Heart left ventricle (tissue), 16 donors: ENCODE measurements around the gene ALDH3A1. TPM values are rescaled to one million over a fixed set of nuclear protein-coding genes. Genes with fewer than 3 reads are reported as not detected.

Experiments used
- ATAC-seq, 4 donors: fragments of 200-7000 bp; cut with Tn5 transposase; one replicate each; pipeline ENCODE4 v1.9.1; 2020 to 2022; ENCODE audit warnings: moderate library complexity in 4 of 4, mild to moderate bottlenecking in 3 of 4, moderate number of reproducible peaks in 1 of 4
- DNase-seq, 5 donors: peaks; one replicate each; pipeline ENCODE4 v3.0.0-alpha.2; 2020
- H3K27ac ChIP-seq, 12 donors: fragments of 200-600 bp; sonication (generic) in 4 of 12; one replicate each; pipeline versions ENCODE4 v1.5.0 to v1.8.0; 2016 to 2022; ENCODE audit warnings: mild to moderate bottlenecking in 2 of 12
- H3K27me3 ChIP-seq, 9 donors: fragments of 200-600 bp; sonication (generic) in 2 of 9; one replicate each; pipeline versions ENCODE4 v1.5.1 to v1.8.0; 2016 to 2022; ENCODE audit warnings: mild to moderate bottlenecking in 3 of 9
- H3K36me3 ChIP-seq, 9 donors: fragments of 200-600 bp; sonication (generic) in 2 of 9; one replicate each; pipeline versions ENCODE4 v1.5.0 to v1.8.0; 2018 to 2022; ENCODE audit warnings: mild to moderate bottlenecking in 2 of 9
- H3K4me1 ChIP-seq, 12 donors: fragments of 200-600 bp; sonication (generic) in 4 of 12; one replicate each; pipeline versions ENCODE4 v1.5.0 to v1.8.0; 2016 to 2022; ENCODE audit warnings: mild to moderate bottlenecking in 3 of 12
- H3K4me3 ChIP-seq, 12 donors: fragments of 200-600 bp; sonication (generic) in 4 of 12; one replicate each; pipeline versions ENCODE4 v1.5.0 to v1.8.0; 2017 to 2022; ENCODE audit warnings: mild to moderate bottlenecking in 9 of 12, moderate library complexity in 4 of 12
- H3K9me3 ChIP-seq, 12 donors: fragments of 200-600 bp; sonication (generic) in 4 of 12; one replicate each; pipeline versions ENCODE4 v1.5.0 to v1.8.0; 2016 to 2022; ENCODE audit warnings: mild to moderate bottlenecking in 1 of 12
- POLR2A ChIP-seq, 2 donors: fragments of 450-650 bp; IDR thresholded peaks; one replicate each; pipeline ENCODE4 v1.6.1; 2017; ENCODE audit warnings: antibody characterized with exemption in 2 of 2, mild to moderate bottlenecking in 2 of 2, moderate library complexity in 2 of 2
- WGBS, 4 donors: extraction: QIAGEN DNeasy Blood & Tissue Kit in 2 of 4; methylation state at CpG; one replicate each; pipeline versions ENCODE4 v1.1.5 to v1.1.7; 2013 to 2018; 5-methylcytosine and 5-hydroxymethylcytosine counted together
- intact Hi-C, 10 donors: fragments of 100-400 bp; cut with DNase I; formaldehyde crosslinking; loops; one replicate each; pipeline versions ENCODE4 v1.11.1 to v1.14.2; 2022
- polyA plus RNA-seq, 2 donors: library from polyadenylated mRNA; stranded (reverse); fragments of 200-250 nt; gene quantifications; one replicate each; pipeline ENCODE4 v1.2.3, GENCODE V29; 2013
- total RNA-seq, 9 donors: library from RNA; depleted of rRNA in 2 of 9; stranded (reverse); fragments of >200 nt in 2 of 9; fragmentation: NEBNext Ultra II Directional in 3 of 9; extraction: Animal tissue kit (Norgen Biotek cat#: 25700) in 3 of 9; gene quantifications; one replicate each; pipeline versions ENCODE4 v1.1.0 to v1.2.4, GENCODE V29; 2016 to 2023
- TF ChIP-seq, protein P1 (sequence below), 12 donors: fragments of 200-600 bp; sonication (generic) in 4 of 12; IDR thresholded peaks; one replicate each; pipeline versions ENCODE4 v1.5.0 to v1.8.0; 2018 to 2022; ENCODE audit warnings: antibody characterized with exemption in 12 of 12, mild to moderate bottlenecking in 5 of 12
- donor health status: ischemic (EF 13 %, LVEDD 7.1; RV severe dilation, severe dysfunction).
- donor health status: healthy with polysubstance abuse.
- donor health status: DM: no; HTN: yes; CAD: no.
- donor health status: DM: no; HTN: no; CAD: no.
- donor health status: ischemic (EF 25% LVEDD 6.9; RV normal size, moderate dysfunction).
- donor health status: ischemic (EF 25% LVEDD 5.7; RV mildly dilated, moderate dysfunction).
- donor health status: healthy.
- donor health status: DM: yes; HTN: yes; CAD: no.
- donor health status: ischemic (EF 35%, LVEDD 5.7; RV mildly dilated, moderate dysfunction).
- donor health status: nonischemic (EF 11% LVEDD 7.7; RV severe dilation, severe dysfunction).
- donor health status: DM: yes; HTN: yes; CAD: no.
- donor health status: PGD.
- donor health status: ischemic (EF 29% LVEDD 5.4; RV normal size, mild dysfunction).
- donor health status: nonischemic (EF 23%, LVEDD 6.1; RV moderate dilation, normal function).

The ALDH3A1 gene
- total and polyA plus RNA-seq, 11 donors, result 0.04 to 1.1 (median 0.31) TPM; not detected in 6

DNA sequence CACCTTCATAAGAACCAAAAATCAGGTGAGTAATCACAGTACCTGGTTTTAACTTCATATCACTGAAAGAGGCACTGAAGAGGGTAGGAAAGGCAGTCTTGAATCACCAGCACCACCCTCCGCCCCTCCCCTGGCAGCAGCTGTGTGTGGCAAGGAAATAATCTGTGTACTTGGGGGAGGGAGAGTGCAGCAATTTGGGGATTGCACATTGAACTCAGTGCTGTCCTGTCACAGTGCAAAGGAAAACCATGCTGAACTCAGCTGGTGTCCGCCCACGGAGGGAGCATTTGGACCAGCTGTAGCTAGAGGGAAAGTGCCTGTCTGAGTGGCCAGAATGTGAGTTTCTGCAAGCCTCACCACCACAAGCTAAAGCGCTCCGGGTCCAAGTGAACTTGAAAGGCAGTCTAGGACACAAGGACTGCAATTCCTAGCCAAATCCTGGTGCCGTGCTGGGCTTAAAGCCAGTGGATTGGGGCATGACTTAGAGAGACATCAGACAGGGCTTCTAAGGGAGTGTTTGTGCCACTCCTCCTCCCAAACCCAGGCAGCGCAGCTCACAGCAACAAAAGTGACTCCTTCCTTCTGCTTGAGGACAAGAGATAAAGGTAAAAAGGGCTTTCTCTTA lies 39.7 kb upstream of the ALDH3A1 start:
- no peaks in the 10 kb centered on the region for H3K4me1 ChIP-seq
- H3K9me3 ChIP-seq, result no peaks in the 10 kb centered on the region
- no peak overlapping the region for H3K4me3 ChIP-seq
- TF ChIP-seq, protein P1, sequence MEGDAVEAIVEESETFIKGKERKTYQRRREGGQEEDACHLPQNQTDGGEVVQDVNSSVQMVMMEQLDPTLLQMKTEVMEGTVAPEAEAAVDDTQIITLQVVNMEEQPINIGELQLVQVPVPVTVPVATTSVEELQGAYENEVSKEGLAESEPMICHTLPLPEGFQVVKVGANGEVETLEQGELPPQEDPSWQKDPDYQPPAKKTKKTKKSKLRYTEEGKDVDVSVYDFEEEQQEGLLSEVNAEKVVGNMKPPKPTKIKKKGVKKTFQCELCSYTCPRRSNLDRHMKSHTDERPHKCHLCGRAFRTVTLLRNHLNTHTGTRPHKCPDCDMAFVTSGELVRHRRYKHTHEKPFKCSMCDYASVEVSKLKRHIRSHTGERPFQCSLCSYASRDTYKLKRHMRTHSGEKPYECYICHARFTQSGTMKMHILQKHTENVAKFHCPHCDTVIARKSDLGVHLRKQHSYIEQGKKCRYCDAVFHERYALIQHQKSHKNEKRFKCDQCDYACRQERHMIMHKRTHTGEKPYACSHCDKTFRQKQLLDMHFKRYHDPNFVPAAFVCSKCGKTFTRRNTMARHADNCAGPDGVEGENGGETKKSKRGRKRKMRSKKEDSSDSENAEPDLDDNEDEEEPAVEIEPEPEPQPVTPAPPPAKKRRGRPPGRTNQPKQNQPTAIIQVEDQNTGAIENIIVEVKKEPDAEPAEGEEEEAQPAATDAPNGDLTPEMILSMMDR (IDR thresholded peaks at IDR 0.05), result no peak
- no peak for TF ChIP-seq POLR2A (IDR thresholded peaks at IDR 0.05)
- no peak overlapping the region for H3K27ac ChIP-seq
- no peaks in the 10 kb centered on the region for H3K27me3 ChIP-seq
- 76 to 87% (median 85%) methylated on average over 7 of the region's 7 CpGs for WGBS, 4 donors
- no peak for DNase-seq
- peak in 1 of 4 donors; percentile 36 for ATAC-seq
- intact Hi-C loops, result no loop called here
- peaks cover 0 to 90% (median 74%) of the 10 kb centered on the region in 9 donors for H3K36me3 ChIP-seq

DNA sequence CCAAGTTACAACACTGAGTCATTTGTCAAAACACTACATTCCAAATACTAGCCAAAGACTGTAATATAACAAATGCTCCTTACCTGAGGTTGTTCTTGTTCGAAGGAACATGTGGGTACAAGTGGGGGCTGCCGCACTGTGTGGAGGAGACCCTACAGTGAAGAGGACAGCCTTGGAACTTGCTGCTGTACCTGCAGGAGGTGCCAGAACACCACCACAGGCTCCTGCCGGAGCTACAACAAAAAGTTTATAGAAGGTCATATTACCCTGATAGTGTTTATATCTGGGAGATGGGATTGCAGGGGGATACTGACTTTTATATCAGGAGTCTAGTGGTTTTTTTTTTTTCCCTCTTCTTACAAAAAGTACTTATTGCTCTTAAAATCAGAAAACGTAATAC lies 37.8 kb upstream of the ALDH3A1 start:
- no peak for DNase-seq
- WGBS, 4 donors, result 72 to 79% (median 73%) methylated on average over 4 of the region's 4 CpGs
- Histone ChIP-seq H3K36me3 (peaks cover 0 to 92% (median 74%) of the 10 kb centered on the region in 9 donors), H3K4me3 (no peak overlapping the region), H3K9me3 (no peaks in the 10 kb centered on the region), H3K4me1 (no peaks in the 10 kb centered on the region), H3K27me3 (no peaks in the 10 kb centered on the region), H3K27ac (no peak overlapping the region)
- no peak for ATAC-seq
- intact Hi-C loops, result no loop called here
- no peak for TF ChIP-seq POLR2A (IDR thresholded peaks at IDR 0.05)
- TF ChIP-seq, protein P1 (IDR thresholded peaks at IDR 0.05), result no peak

DNA sequence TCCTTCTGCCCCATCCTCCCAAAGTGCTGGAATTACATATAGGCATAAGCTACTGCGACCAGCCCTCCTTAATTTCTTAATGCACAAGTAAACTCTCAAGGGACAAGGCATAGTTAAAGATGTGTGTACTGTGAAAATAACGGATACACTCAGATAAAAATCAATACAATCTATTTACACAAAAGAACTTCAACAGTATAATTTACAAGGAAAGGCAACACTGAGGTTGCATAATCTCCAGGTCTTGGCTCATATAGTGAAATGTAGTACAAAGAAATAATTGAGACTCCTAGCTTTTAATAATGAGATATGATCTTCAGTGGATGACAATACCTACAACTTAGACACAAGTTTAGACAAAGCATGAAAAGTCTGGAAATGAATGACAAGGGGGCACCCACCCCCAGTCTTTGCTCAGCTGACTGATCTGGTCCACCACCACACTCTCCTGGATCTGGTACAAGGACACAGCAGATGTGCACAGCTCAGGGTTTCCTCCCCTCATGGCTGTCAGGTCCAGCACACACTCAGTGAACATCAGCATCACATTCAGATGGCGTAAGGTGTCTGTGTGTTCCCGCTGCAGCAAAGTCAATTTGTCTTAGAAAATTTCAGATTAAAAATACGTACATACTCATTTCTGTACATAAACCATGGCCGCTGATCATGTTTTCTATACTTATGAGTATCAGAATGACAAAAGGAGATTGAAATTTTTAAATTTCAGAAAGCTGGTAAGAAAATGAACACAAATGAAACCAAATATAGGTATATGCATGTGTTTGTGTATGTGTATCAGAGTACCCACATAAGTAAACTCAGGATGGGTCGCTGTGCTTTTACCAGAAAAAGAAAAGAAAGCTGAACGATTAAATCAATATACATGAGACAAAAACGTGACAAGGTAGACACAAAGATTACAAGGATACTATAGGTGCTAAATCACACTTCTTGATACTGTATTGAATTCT lies 33.7 kb upstream of the ALDH3A1 start:
- no peak for ATAC-seq
- Histone ChIP-seq H3K9me3 (no peaks in the 10 kb centered on the region), H3K4me3 (no peak overlapping the region), H3K27me3 (no peaks in the 10 kb centered on the region), H3K36me3 (peaks cover 0 to 97% (median 80%) of the 10 kb centered on the region in 9 donors), H3K4me1 (no peaks in the 10 kb centered on the region), H3K27ac (no peak overlapping the region)
- 91 to 96% (median 94%) methylated on average over 9 of the region's 9 CpGs for WGBS, 4 donors
- intact Hi-C loops, result no loop called here
- TF ChIP-seq, protein P1 (IDR thresholded peaks at IDR 0.05), result no peak
- TF ChIP-seq POLR2A (IDR thresholded peaks at IDR 0.05), result no peak
- no peak for DNase-seq

DNA sequence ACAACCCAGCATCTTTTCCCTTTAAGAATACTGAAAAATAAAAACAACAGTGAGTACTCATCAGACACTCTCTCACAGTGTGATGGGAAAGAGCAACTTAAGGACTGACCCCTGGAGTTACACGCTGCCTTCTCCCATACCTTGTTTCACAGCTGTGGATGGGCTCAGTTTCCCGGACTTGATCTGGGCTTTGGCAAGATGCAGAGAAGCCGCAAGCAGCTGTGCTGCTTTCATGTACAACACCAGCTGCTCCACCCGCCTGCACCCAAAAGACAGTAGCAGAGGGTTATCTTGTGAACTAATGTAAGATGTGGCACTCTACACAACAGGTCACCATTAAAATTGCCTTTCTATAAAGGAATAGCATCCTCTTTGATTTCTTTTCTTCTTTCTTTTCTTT lies 32.7 kb upstream of the ALDH3A1 start:
- H3K27me3 ChIP-seq, result no peaks in the 10 kb centered on the region
- DNase-seq (no peak), ATAC-seq (no peak)
- no peaks in the 10 kb centered on the region for H3K9me3 ChIP-seq
- peaks cover 0 to 100% (median 87%) of the 10 kb centered on the region in 9 donors for H3K36me3 ChIP-seq
- H3K4me1 ChIP-seq, result no peaks in the 10 kb centered on the region
- WGBS, 4 donors, result 87 to 95% (median 92%) methylated on average over 4 of the region's 4 CpGs
- no peak overlapping the region for H3K4me3 ChIP-seq
- TF ChIP-seq, protein P1 (IDR thresholded peaks at IDR 0.05), result no peak
- no peak for TF ChIP-seq POLR2A (IDR thresholded peaks at IDR 0.05)
- intact Hi-C loops, result no loop called here
- H3K27ac ChIP-seq, result no peak overlapping the region
